Subcutaneous adipose tissue (tissue), 4 donors: ENCODE results near the gene TBC1D5. TPM values are rescaled to one million over a fixed set of nuclear protein-coding genes. Genes with fewer than 3 reads are reported as not detected.

Experiments
- total RNA-seq, 4 donors: library from RNA; depleted of rRNA; stranded (reverse); fragments of >200 nt; gene quantifications; one replicate each; pipeline ENCODE4 v1.1.0, GENCODE V29; 2016
- TF ChIP-seq, protein P1 (sequence below): fragments of 450-650 bp; IDR thresholded peaks from one replicate; pipeline ENCODE4 v1.5.1; 2016; ENCODE audit warnings: low read depth, mild to moderate bottlenecking, control low read depth, antibody characterized with exemption, moderate library complexity

Gene TBC1D5
- total RNA-seq, 4 donors from 2014 or later, result 76.3 to 91.1 (median 81.3) TPM

DNA sequence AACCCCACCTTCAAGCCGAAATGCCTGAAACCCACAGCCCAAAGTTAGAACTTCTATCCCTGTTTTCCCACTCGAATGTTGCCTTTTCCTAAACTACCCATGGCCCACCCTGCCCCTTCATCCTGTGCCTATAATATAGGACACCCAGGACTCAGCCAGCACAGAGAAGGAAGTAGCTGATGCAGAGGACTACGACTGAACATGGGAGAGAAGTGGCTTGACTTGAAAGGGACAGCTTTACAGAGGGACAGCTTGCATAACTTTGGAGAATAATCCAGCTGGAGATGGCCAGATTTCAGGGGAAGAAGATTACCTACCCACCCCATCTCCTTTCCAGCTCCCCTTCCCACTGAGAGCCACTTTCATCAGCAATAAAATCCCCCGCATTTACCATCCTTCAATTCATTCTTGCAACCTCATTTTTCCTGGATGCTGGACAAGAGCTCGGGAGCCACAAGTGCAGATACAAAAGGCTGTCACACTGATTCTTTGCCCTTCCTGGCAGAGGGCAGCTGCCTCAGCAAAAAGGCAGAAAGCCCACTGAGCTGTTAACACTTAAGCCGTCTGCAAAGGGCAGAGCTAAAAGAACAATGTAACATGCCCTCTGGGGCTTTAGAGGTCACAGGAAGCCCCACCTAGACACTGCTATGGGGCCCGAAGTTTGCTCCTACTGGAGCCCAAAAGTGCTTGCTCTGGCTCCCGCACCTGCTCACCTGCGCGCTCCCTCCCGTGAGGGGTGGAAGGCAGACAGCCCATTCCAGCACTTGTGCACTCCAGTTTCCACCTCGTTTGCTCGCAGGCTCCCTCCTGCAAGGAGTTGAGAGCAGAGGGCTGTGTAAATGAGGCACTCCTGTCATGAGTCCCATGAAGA lies 224.0 kb downstream of the TBC1D5 start:
- TF ChIP-seq, protein P1, sequence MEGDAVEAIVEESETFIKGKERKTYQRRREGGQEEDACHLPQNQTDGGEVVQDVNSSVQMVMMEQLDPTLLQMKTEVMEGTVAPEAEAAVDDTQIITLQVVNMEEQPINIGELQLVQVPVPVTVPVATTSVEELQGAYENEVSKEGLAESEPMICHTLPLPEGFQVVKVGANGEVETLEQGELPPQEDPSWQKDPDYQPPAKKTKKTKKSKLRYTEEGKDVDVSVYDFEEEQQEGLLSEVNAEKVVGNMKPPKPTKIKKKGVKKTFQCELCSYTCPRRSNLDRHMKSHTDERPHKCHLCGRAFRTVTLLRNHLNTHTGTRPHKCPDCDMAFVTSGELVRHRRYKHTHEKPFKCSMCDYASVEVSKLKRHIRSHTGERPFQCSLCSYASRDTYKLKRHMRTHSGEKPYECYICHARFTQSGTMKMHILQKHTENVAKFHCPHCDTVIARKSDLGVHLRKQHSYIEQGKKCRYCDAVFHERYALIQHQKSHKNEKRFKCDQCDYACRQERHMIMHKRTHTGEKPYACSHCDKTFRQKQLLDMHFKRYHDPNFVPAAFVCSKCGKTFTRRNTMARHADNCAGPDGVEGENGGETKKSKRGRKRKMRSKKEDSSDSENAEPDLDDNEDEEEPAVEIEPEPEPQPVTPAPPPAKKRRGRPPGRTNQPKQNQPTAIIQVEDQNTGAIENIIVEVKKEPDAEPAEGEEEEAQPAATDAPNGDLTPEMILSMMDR, result no peak

DNA sequence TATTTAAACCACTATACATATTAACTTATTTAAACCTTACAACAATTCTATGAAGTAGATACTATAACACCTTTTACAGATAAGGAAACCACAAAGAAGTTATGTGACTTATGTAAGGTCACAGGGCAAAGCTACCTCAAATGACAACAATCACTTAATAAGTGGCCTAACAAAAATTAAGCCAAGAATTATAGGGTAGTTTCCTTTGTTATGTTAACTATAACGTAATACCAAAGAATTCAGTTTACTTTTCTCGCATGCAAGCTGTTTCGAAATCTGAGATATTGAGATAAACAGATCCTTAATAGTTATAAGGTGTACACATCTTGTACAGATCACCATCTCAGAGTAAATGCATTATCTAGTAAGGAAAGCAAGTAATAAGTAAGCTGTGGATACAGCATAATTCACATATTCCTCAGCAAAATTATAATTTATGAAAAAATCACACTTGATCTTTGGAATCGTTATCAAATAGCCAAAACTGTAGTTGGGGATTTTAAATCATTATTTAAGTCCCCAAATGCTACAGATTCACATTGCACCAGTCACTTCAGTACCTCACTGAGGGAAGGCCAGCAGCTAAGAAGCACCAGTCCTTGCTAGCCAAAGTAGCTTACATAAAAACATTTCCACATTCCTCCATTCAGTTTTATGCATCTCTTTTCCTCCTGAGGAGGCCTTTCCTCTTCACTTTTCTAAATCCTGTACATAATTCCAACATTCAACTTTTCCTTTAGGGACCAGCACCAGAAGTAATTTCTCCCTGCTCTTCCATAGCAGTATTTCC lies 226.8 kb downstream of the TBC1D5 start:
- TF ChIP-seq, protein P1, result no peak

DNA sequence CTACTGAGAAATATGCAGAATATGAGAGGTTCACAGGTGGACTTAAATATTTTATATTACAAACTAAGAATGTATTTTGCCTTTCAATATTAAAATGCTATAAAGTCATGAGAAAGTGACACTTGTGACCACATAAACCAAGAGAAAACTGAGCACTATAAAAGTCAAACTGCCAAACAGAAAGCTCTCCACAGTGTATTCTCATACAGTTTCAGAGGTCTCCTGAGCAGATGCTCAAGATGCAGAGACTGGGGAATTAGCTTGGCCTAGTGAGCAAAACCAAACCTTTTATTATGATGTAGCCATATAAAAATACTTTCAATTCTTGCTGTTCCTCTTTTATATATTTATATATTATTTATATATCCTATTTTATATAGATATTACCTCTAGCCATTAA lies 227.8 kb downstream of the TBC1D5 start:
- TF ChIP-seq, protein P1, result no peak

DNA sequence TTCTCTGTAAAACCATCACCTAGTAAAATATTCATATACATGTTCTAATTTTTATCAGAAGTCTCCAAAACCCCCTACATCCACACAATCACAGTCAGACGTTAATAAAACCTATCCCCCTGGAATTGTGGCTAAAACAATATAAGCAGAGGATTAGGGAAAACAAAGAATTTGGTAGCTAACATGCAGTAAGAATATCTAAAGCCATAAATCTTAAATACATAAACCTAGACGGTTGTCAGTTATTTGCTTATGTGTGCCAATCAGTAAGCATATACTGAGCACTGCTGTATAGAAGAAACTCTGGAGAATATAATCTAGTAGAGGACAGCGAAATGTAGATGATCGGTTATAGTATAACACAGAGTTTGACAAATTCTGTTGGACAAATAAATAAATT lies 232.2 kb downstream of the TBC1D5 start:
- TF ChIP-seq, protein P1, result no peak

DNA sequence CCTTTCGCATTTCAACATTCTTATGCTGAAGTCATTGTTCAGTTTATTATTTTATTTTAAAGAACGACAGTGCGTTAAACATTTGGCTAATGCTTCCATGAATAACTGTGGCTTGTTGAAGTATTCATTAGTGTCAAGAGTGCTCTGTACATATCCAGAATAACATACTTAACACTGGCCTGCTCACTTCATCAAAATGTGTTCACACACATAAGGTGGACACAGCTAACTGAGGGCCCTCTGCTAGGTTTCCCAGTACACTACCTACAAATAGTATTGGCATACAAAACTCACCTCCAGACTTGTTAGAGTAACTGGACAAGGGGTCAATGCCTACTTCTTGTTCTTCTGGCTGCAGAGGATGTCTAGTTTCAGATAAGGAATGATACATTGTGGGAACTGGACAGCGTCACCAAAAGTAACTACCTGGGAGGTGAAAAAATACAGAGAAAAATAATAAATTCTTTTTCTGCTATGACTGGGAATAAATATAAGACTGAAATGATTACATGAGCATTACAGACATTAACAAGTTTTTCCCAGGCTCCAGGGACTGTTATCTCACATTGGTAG lies 234.2 kb downstream of the TBC1D5 start:
- TF ChIP-seq, protein P1, result no peak

DNA sequence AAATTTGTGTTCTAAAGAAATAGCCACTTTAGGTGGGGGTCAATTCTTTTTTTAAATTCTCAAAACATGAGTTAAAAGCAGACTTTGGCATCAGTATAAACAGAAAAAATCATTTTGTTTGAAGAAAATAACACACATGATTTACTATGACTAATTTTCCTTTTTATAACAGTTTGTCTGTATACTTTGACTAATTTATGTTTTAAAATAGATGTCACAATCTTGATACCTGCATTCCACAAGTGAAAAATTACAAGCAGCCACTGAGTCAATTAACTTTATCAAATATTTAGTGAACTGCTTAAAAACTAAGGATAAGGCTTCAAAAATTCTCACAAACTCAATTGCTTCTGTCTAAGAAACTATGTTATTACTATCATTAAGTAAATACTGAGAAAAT lies 235.0 kb downstream of the TBC1D5 start:
- TF ChIP-seq, protein P1, result no peak

DNA sequence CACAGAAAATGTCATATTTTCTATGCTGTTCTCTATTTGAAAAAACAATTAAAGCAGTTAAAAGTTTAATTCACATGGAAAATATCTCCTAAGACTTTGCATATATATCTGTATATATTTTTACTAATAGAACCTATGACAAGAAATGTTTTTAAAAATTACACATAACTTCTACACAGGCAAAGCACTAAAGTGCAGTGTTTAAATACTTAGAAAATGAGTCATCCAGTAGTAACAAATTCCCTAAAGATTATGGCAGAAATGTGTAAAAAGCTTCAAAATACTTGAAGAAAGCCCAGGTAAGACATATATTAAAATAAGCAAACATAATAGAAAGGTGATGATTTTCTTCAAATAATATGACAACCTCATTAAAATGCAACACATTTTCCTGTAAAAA lies 236.6 kb downstream of the TBC1D5 start:
- TF ChIP-seq, protein P1, result no peak
